Esophagus squamous epithelium (tissue), 5 donors: ENCODE data around the gene MYOCD. TPM values are rescaled to one million over a fixed set of nuclear protein-coding genes. Genes with fewer than 3 reads are reported as not detected.
"Not testable (repeated sequence)": the region's sequence is repeated elsewhere in the genome, so short reads cannot be mapped to it uniquely, and the experiment has no call there.

ENCODE experiments used
- DNase-seq: peaks from one replicate; lab custom pipeline; 2025; lab: John Stamatoyannopoulos, UW
- H3K27ac ChIP-seq, 4 donors: fragments of 200-600 bp; sonication (generic); one replicate each; pipeline ENCODE4 v1.5.1; 2016 to 2019; ENCODE audit warnings: mild to moderate bottlenecking in 1 of 4
- H3K27me3 ChIP-seq, 4 donors: fragments of 200-600 bp; sonication (generic); 1 replicate in 3 of 4; 2 replicates in 1 of 4; pipeline versions ENCODE4 v1.5.1 to v1.6.0; 2017 to 2021; ENCODE audit warnings: antibody characterized with exemption in 1 of 4
- H3K36me3 ChIP-seq, 3 donors: fragments of 200-600 bp; sonication (generic); one replicate each; pipeline ENCODE4 v1.5.1; 2016 to 2019
- H3K4me1 ChIP-seq, 3 donors: fragments of 200-600 bp; sonication (generic); one replicate each; pipeline ENCODE4 v1.5.1; 2017 to 2019
- H3K4me3 ChIP-seq, 4 donors: fragments of 200-600 bp; sonication (generic); 1 replicate in 3 of 4; 2 replicates in 1 of 4; pipeline ENCODE4 v1.5.1; 2016 to 2019; ENCODE audit warnings: mild to moderate bottlenecking in 2 of 4, moderate library complexity in 1 of 4
- H3K9me3 ChIP-seq, 3 donors: fragments of 200-600 bp; sonication (generic); one replicate each; pipeline ENCODE4 v1.5.1; 2016 to 2019
- POLR2A ChIP-seq, 4 donors: fragments of 450-650 bp; IDR thresholded peaks; one replicate each; pipeline ENCODE4 v1.6.1; 2017; ENCODE audit warnings: antibody characterized with exemption in 4 of 4, mild to moderate bottlenecking in 4 of 4, moderate library complexity in 3 of 4
- WGBS, 2 donors: methylation state at CpG; one replicate each; pipeline ENCODE4 v1.1.5; 2018; 5-methylcytosine and 5-hydroxymethylcytosine counted together
- intact Hi-C: fragments of 100-400 bp; cut with DNase I; formaldehyde crosslinking; loops from one replicate; pipeline ENCODE4 v1.15.0; 2022
- total RNA-seq, 4 donors: library from RNA; depleted of rRNA; stranded (reverse); fragments of >200 nt; gene quantifications; one replicate each; pipeline ENCODE4 v1.1.0, GENCODE V29; 2016
- TF ChIP-seq, protein P1 (sequence below), 6 experiments: fragments of 450-650 bp in 4 of 6; fragments of 200-600 bp in 2 of 6; sonication (generic) in 2 of 6; IDR thresholded peaks; one replicate each; pipeline ENCODE4 v1.5.1; 2016 to 2019; ENCODE audit warnings: antibody characterized with exemption in 6 of 6, mild to moderate bottlenecking in 4 of 6, moderate library complexity in 4 of 6
- donor health status: DM: yes; HTN: yes; CAD: no.

Gene MYOCD
- total RNA-seq, 4 donors from 2014 or later: 2.3 to 27.5 (median 7.8) TPM

DNA sequence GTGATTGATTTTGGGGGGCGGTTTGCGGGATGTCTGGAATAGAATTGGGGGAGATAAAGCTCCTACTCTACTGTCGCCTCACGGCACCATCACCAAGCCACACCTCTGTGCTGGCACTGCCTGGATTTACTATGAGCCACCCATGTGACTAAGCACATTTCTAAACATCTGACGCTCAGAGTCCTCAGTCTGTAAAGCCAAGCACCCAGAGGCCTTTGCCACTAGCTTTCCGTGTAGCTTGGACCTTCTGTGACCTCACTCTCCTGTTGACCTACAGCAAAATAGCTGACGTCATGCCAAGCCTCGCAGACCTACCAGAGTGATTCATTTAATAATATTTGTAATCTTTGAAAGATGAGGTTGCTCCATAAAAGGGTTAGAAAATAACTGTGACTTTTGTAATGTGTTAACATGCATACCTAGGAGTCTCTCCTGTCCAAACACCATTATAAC is 38.5 kb upstream of the MYOCD start:
- intact Hi-C loops: no loop called here
- no peaks in the 10 kb centered on the region for H3K9me3 ChIP-seq
- 48 to 59% methylated on average over 8 of the region's 8 CpGs for WGBS, 2 donors
- DNase-seq: no peak
- H3K36me3 ChIP-seq: no peaks in the 10 kb centered on the region
- no peak for TF ChIP-seq POLR2A (IDR thresholded peaks at IDR 0.05)
- TF ChIP-seq, protein P1, sequence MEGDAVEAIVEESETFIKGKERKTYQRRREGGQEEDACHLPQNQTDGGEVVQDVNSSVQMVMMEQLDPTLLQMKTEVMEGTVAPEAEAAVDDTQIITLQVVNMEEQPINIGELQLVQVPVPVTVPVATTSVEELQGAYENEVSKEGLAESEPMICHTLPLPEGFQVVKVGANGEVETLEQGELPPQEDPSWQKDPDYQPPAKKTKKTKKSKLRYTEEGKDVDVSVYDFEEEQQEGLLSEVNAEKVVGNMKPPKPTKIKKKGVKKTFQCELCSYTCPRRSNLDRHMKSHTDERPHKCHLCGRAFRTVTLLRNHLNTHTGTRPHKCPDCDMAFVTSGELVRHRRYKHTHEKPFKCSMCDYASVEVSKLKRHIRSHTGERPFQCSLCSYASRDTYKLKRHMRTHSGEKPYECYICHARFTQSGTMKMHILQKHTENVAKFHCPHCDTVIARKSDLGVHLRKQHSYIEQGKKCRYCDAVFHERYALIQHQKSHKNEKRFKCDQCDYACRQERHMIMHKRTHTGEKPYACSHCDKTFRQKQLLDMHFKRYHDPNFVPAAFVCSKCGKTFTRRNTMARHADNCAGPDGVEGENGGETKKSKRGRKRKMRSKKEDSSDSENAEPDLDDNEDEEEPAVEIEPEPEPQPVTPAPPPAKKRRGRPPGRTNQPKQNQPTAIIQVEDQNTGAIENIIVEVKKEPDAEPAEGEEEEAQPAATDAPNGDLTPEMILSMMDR (IDR thresholded peaks at IDR 0.05): no peak
- no peak overlapping the region for H3K4me3 ChIP-seq
- H3K27ac ChIP-seq: peak overlapping the region in 2 of 4 donors; percentile 33 to 37
- H3K4me1 ChIP-seq: no peaks in the 10 kb centered on the region
- H3K27me3 ChIP-seq: no peaks in the 10 kb centered on the region

DNA sequence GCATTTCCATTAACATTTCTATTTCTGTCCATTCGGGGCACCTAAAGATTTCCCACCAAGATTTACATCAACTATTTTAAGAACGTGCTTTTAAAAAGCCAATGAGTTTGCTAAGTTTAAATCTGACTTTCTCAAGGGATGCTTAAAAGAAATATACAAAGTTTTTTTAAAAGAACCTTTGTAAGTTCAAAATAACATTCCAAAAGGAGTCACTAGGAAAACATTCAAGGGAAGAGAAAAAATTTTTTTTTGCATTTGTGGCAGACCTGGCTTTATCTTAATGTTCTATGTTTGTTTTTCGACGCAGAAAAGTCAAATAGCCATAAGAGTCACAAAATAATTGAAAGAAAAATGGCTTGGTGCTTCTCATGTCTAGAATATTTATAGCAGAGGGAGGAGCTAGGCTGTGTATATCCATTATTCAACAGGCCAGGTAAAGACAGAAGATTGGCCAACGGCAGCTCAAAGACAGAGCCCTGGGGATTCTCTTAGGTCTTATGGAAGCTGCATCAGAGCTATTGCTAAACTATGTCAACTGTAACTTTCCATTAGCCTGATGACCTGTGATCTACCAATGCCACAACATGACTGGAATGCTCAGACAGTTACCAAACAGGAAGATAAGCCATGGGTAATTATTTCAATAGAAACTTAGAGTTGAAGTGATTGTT is 37.8 kb upstream of the MYOCD start:
- peak overlapping the region in 2 of 4 donors; percentile 33 to 44 for H3K27ac ChIP-seq
- no peak for DNase-seq

DNA sequence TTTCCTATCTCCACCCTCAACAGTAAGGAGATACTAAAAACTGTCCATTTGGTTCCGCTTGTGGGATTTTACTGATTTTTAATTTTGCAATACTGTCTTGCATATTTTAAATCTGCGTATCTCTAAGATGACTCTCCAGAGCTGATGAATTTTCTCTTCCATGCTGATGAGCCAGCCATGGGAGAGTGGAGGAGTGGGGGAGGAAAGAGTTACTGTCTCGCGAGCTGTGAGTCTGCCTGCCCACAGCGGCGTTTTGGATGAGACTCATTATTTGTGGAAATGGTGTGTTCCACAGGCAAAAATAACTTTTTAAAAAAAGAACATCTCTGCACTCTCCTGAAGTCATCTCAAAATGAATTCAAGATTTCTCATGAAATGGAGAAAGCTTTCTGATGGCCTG is 34.6 kb upstream of the MYOCD start:
- no peaks in the 10 kb centered on the region for H3K36me3 ChIP-seq
- no peak for TF ChIP-seq POLR2A (IDR thresholded peaks at IDR 0.05)
- TF ChIP-seq, protein P1 (IDR thresholded peaks at IDR 0.05): no peak
- no peaks in the 10 kb centered on the region for H3K4me1 ChIP-seq
- 79 to 80% methylated on average over 6 of the region's 6 CpGs for WGBS, 2 donors
- H3K9me3 ChIP-seq: no peaks in the 10 kb centered on the region
- H3K27me3 ChIP-seq: no peaks in the 10 kb centered on the region
- no peak overlapping the region for H3K4me3 ChIP-seq
- intact Hi-C loops: no loop called here
- no peak for DNase-seq
- H3K27ac ChIP-seq: peak overlapping the region in 2 of 4 donors; percentile 26 to 50

More for the DNA sequence above, 37.8 kb upstream of the MYOCD start:
- no peaks in the 10 kb centered on the region for H3K36me3 ChIP-seq
- H3K4me3 ChIP-seq: no peak overlapping the region
- no peaks in the 10 kb centered on the region for H3K27me3 ChIP-seq
- TF ChIP-seq POLR2A (IDR thresholded peaks at IDR 0.05): no peak
- TF ChIP-seq, protein P1 (IDR thresholded peaks at IDR 0.05): no peak
- 51 to 59% methylated on average over 5 of the region's 5 CpGs for WGBS, 2 donors
- H3K4me1 ChIP-seq: no peaks in the 10 kb centered on the region
- intact Hi-C loops: no loop called here
- H3K9me3 ChIP-seq: no peaks in the 10 kb centered on the region

DNA sequence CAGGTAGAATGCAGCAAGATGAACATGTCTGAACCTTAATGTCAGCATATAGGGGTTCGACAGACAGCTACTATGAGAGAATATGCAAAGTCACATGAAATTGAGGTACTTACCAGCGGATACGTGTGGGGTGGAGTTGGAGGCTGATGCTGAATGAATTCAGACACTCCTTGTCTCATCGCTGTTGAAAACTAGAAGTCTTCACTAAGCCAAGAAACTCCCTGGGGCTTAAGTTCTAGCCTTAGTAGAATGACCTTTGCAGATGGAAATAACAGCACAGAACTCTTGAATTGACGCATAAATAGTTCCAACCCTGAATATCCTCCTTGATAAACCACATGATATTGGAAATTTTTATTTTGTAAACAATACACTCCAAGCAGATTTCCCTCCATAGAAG is 32.9 kb upstream of the MYOCD start:
- H3K9me3 ChIP-seq: no peaks in the 10 kb centered on the region
- intact Hi-C loops: no loop called here
- DNase-seq: no peak
- peak overlapping the region in 1 of 4 donors; percentile 17 for H3K27ac ChIP-seq
- no peak overlapping the region for H3K4me3 ChIP-seq
- H3K4me1 ChIP-seq: no peaks in the 10 kb centered on the region
- TF ChIP-seq POLR2A (IDR thresholded peaks at IDR 0.05): no peak
- H3K27me3 ChIP-seq: no peaks in the 10 kb centered on the region
- H3K36me3 ChIP-seq: no peaks in the 10 kb centered on the region
- WGBS, 2 donors: 79 to 85% methylated on average over 5 of the region's 5 CpGs

DNA sequence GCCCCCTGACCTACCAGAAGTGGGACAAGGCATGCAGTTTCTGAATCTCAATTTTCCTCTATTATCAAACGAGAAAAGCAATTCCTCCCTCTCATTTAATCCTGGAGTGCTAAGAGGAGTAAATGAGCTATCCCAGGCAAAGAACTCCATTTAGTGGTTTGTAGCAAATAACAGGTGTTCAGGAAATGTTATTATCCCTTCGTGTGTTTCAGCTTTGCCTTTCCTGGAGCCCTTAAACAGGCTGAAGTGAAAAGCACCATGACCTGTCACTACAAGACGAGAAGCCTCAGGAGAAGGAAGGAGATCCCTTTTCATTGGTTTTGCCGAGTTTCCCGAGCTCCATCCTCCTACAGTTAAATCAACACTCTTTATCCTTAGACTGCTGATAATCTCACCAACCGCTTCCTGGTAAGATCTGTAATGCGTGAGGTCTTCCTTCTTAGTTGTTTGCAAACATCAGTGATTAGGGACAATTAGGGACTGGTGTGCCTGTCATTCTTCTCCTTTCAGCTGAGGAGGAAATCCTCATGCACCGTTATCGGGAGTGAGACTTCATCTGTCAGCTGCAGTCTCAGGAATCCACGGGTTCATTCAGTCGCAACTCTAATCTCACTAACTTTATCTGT is 30.8 kb upstream of the MYOCD start:
- Histone ChIP-seq H3K4me3 (no peak overlapping the region), H3K27ac (no peak overlapping the region), H3K9me3 (no peaks in the 10 kb centered on the region), H3K27me3 (no peaks in the 10 kb centered on the region), H3K36me3 (no peaks in the 10 kb centered on the region), H3K4me1 (no peaks in the 10 kb centered on the region)
- WGBS, 2 donors: 18 to 21% methylated on average over 11 of the region's 11 CpGs
- DNase-seq: no peak
- intact Hi-C loops: no loop called here
- TF ChIP-seq, protein P1 (IDR thresholded peaks at IDR 0.05): no peak
- no peak for TF ChIP-seq POLR2A (IDR thresholded peaks at IDR 0.05)

DNA sequence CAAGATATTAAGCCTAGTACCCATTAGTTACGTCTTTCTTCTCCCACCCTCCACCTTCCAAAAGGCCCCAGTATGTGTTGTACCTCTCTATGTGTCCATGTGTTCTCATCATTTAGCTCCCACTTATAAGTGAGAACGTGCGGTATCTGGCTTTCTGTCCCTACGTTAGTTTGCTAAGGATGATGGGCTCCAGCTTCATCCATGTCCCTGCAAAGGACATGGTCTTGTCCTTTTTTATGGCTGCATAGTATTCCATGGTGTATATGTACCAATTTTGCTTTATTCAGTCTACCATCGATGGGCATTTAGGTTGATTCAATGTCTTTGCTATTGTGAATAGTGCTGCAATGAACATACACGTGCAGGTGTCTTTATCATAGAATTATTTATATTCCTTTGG is 29.7 kb upstream of the MYOCD start:
- 80% methylated on average over 6 of the region's 6 CpGs for WGBS, 2 donors

More for the DNA sequence above, 29.7 kb upstream of the MYOCD start:
- intact Hi-C loops, H3K4me1 ChIP-seq, DNase-seq, H3K36me3 ChIP-seq, H3K9me3 ChIP-seq, H3K27ac ChIP-seq, H3K4me3 ChIP-seq, H3K27me3 ChIP-seq: not testable (repeated sequence)
